ENCODE data around the gene RTL1. TPM values are rescaled to one million over a fixed set of nuclear protein-coding genes. Genes with fewer than 3 reads are reported as not detected.

The RTL1 gene
- total RNA-seq, 1 donor from 2014 or later, result 1.1 TPM

GRCh38 chr14:100844846-100845245 lies 58.7 kb downstream of the RTL1 start:
- no peaks in the 10 kb centered on the region for H3K36me3 ChIP-seq (ENCODE audit: control insufficient read depth, insufficient read depth, low read length)
- no peak overlapping the region for H3K4me3 ChIP-seq (ENCODE audit: low read depth, low read length)
- no peaks in the 10 kb centered on the region for H3K27me3 ChIP-seq (ENCODE audit: control insufficient read depth, insufficient read depth, low read length)
- no peak for TF ChIP-seq CTCF (IDR thresholded peaks at IDR 0.05; ENCODE audit: insufficient read depth, low read length, poor library complexity, severe bottlenecking)
- DNase-seq (ENCODE audit: low read depth), result no peak

- no peak for TF ChIP-seq CTCF (IDR thresholded peaks at IDR 0.05; ENCODE audit: insufficient read depth, low read length, poor library complexity, severe bottlenecking)
- no peaks in the 10 kb centered on the region for H3K36me3 ChIP-seq (ENCODE audit: control insufficient read depth, insufficient read depth, low read length)
- no peak overlapping the region for H3K4me3 ChIP-seq (ENCODE audit: low read depth, low read length)
- no peaks in the 10 kb centered on the region for H3K27me3 ChIP-seq (ENCODE audit: control insufficient read depth, insufficient read depth, low read length)
- no peak for DNase-seq (ENCODE audit: low read depth)
Observed at GRCh38 chr14:100844421-100844820, 59.1 kb downstream of the RTL1 start.

GRCh38 chr14:100844082-100844408 lies 59.5 kb downstream of the RTL1 start:
- Histone ChIP-seq H3K36me3 (ENCODE audit: control insufficient read depth, insufficient read depth, low read length) (no peaks in the 10 kb centered on the region), H3K4me3 (ENCODE audit: low read depth, low read length) (no peak overlapping the region), H3K27me3 (ENCODE audit: control insufficient read depth, insufficient read depth, low read length) (no peaks in the 10 kb centered on the region)
- no peak for TF ChIP-seq CTCF (IDR thresholded peaks at IDR 0.05; ENCODE audit: insufficient read depth, low read length, poor library complexity, severe bottlenecking)
- no peak for DNase-seq (ENCODE audit: low read depth)

- DNase-seq (ENCODE audit: low read depth), result peak; percentile 34
- no peaks in the 10 kb centered on the region for H3K36me3 ChIP-seq (ENCODE audit: control insufficient read depth, insufficient read depth, low read length)
- no peak for TF ChIP-seq CTCF (IDR thresholded peaks at IDR 0.05; ENCODE audit: insufficient read depth, low read length, poor library complexity, severe bottlenecking)
- no peak overlapping the region for H3K4me3 ChIP-seq (ENCODE audit: low read depth, low read length)
- H3K27me3 ChIP-seq (ENCODE audit: control insufficient read depth, insufficient read depth, low read length), result no peaks in the 10 kb centered on the region
Observed at GRCh38 chr14:100842799-100843198, 60.7 kb downstream of the RTL1 start.

GRCh38 chr14:100841761-100842403 lies 61.6 kb downstream of the RTL1 start:
- H3K27me3 ChIP-seq (ENCODE audit: control insufficient read depth, insufficient read depth, low read length), result no peaks in the 10 kb centered on the region
- no peak for TF ChIP-seq CTCF (IDR thresholded peaks at IDR 0.05; ENCODE audit: insufficient read depth, low read length, poor library complexity, severe bottlenecking)
- H3K4me3 ChIP-seq (ENCODE audit: low read depth, low read length), result no peak overlapping the region
- no peak for DNase-seq (ENCODE audit: low read depth)
- H3K36me3 ChIP-seq (ENCODE audit: control insufficient read depth, insufficient read depth, low read length), result no peaks in the 10 kb centered on the region

GRCh38 chr14:100841066-100841760 lies 62.3 kb downstream of the RTL1 start:
- TF ChIP-seq CTCF (IDR thresholded peaks at IDR 0.05; ENCODE audit: insufficient read depth, low read length, poor library complexity, severe bottlenecking), result no peak
- H3K27me3 ChIP-seq (ENCODE audit: control insufficient read depth, insufficient read depth, low read length), result no peaks in the 10 kb centered on the region
- no peaks in the 10 kb centered on the region for H3K36me3 ChIP-seq (ENCODE audit: control insufficient read depth, insufficient read depth, low read length)
- DNase-seq (ENCODE audit: low read depth), result no peak
- no peak overlapping the region for H3K4me3 ChIP-seq (ENCODE audit: low read depth, low read length)
